HK-2 (cell line): ENCODE results near the gene PPP1R13L.
"Not testable (repeated sequence)": the region's sequence is repeated elsewhere in the genome, so short reads cannot be mapped to it uniquely, and the experiment has no call there.

Source experiments
- DNase-seq: peaks from one replicate; pipeline ENCODE4 v3.0.0-alpha.2; 2018; ENCODE audit not compliant: unreplicated experiment

PPP1R13L gene

GRCh38 chr19:45346449-45346848, 58.4 kb downstream of the PPP1R13L start:
- DNase-seq: no peak

- DNase-seq: no peak
Measured at GRCh38 chr19:45345506-45345860, 59.4 kb downstream of the PPP1R13L start.

GRCh38 chr19:45344621-45345505, 60.0 kb downstream of the PPP1R13L start:
- no peak for DNase-seq

GRCh38 chr19:45342911-45343310, 62.0 kb downstream of the PPP1R13L start:
- DNase-seq: no peak

GRCh38 chr19:45340899-45341453, 63.9 kb downstream of the PPP1R13L start:
- no peak for DNase-seq

GRCh38 chr19:45340232-45340898, 64.5 kb downstream of the PPP1R13L start, which contains the start of gene KLC3:
TSS of gene KLC3 (plus strand) at chr19:45340750. CDS start at chr19:45345542, 4,792 bp downstream.
- peak; percentile 52 for DNase-seq

- DNase-seq: no peak
Measured at GRCh38 chr19:45339629-45340028, 65.2 kb downstream of the PPP1R13L start.

- no peak for DNase-seq
Measured at GRCh38 chr19:45336696-45337251, 68.1 kb downstream of the PPP1R13L start.

- DNase-seq: not testable (repeated sequence)
Measured at GRCh38 chr19:45334881-45335280, 70.0 kb downstream of the PPP1R13L start.

- DNase-seq: no peak
Measured at GRCh38 chr19:45333609-45334303, 71.1 kb downstream of the PPP1R13L start.

- no peak for DNase-seq
Measured at GRCh38 chr19:45331411-45331810, 73.5 kb downstream of the PPP1R13L start.
